ENCODE data around the gene HOMEZ.

DNA sequence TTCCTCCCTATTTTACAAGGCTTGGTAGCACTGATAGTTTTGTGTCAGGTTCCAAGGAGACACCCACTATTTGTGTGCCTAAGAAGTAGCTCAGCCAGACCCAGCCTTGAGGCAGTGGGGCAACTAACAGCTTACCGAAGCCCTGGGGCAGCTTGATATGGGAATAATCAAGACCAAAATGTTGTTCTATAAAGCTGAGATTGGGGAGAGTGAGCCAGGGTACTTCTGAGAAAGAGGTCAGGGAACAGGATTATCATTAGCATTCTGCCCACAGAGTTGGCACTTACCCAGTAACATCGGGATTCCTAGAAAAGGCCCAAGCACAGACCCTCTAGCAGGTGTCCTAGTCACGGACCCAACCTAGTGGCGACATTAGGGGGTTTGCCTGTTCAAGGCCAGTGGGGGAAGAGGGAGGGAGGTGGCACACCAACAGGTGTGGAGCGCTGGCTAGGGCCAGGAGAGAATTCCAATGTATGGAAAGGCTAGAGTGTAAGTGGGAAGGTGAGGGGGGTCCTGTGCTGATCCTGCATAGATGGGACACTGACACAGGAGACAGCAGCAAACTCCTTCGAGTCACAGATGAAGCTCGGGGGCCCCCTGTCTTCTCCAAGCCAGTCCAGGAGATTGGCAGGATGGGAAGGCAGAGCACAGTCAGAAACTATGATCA is 11.8 kb upstream of the HOMEZ start:
- TF ChIP-seq, protein P1, sequence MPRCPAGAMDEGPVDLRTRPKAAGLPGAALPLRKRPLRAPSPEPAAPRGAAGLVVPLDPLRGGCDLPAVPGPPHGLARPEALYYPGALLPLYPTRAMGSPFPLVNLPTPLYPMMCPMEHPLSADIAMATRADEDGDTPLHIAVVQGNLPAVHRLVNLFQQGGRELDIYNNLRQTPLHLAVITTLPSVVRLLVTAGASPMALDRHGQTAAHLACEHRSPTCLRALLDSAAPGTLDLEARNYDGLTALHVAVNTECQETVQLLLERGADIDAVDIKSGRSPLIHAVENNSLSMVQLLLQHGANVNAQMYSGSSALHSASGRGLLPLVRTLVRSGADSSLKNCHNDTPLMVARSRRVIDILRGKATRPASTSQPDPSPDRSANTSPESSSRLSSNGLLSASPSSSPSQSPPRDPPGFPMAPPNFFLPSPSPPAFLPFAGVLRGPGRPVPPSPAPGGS (IDR thresholded peaks at IDR 0.05) = no peak
- TF ChIP-seq, protein P2, sequence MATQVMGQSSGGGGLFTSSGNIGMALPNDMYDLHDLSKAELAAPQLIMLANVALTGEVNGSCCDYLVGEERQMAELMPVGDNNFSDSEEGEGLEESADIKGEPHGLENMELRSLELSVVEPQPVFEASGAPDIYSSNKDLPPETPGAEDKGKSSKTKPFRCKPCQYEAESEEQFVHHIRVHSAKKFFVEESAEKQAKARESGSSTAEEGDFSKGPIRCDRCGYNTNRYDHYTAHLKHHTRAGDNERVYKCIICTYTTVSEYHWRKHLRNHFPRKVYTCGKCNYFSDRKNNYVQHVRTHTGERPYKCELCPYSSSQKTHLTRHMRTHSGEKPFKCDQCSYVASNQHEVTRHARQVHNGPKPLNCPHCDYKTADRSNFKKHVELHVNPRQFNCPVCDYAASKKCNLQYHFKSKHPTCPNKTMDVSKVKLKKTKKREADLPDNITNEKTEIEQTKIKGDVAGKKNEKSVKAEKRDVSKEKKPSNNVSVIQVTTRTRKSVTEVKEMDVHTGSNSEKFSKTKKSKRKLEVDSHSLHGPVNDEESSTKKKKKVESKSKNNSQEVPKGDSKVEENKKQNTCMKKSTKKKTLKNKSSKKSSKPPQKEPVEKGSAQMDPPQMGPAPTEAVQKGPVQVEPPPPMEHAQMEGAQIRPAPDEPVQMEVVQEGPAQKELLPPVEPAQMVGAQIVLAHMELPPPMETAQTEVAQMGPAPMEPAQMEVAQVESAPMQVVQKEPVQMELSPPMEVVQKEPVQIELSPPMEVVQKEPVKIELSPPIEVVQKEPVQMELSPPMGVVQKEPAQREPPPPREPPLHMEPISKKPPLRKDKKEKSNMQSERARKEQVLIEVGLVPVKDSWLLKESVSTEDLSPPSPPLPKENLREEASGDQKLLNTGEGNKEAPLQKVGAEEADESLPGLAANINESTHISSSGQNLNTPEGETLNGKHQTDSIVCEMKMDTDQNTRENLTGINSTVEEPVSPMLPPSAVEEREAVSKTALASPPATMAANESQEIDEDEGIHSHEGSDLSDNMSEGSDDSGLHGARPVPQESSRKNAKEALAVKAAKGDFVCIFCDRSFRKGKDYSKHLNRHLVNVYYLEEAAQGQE (IDR thresholded peaks at IDR 0.05) = no peak
- TF ChIP-seq POLR2A (IDR thresholded peaks at IDR 0.05; ENCODE audit: low read length) (no peak), ATOH8 (CRISPR knock-in tag; IDR thresholded peaks at IDR 0.05; ENCODE audit: low read depth) (no peak), CTCF (IDR thresholded peaks at IDR 0.05) (no peak), CHD2 (IDR thresholded peaks at IDR 0.05; ENCODE audit: low read length, partially characterized antibody) (no peak), MAZ (IDR thresholded peaks at IDR 0.05; ENCODE audit: borderline replicate concordance, low read depth, low read length) (no peak), EP300 (IDR thresholded peaks at IDR 0.05) (no peak), RAD21 (conservative IDR thresholded peaks at IDR 0.05 in 1 of 2, IDR thresholded peaks at IDR 0.05 in 1 of 2) (no peak), RFX5 (IDR thresholded peaks at IDR 0.05) (no peak), BHLHE40 (IDR thresholded peaks at IDR 0.05; ENCODE audit: low read depth, low read length) (no peak), SMC3 (IDR thresholded peaks at IDR 0.05) (no peak)
- TF ChIP-seq, protein P3, sequence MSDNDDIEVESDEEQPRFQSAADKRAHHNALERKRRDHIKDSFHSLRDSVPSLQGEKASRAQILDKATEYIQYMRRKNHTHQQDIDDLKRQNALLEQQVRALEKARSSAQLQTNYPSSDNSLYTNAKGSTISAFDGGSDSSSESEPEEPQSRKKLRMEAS (IDR thresholded peaks at IDR 0.05) = no peak
